Tibial nerve (tissue), 4 donors: ENCODE measurements around the gene KAT6B. TPM values are rescaled to one million over a fixed set of nuclear protein-coding genes. Genes with fewer than 3 reads are reported as not detected.

Experiments used
- DNase-seq, 2 donors: peaks; one replicate each; pipeline ENCODE4 v3.0.0-alpha.2; 2019; ENCODE audit warnings: low spot score in 2 of 2
- H3K27ac ChIP-seq, 4 donors: fragments of 200-600 bp; sonication (generic) in 3 of 4; one replicate each; pipeline ENCODE4 v1.5.1; 2017 to 2019; ENCODE audit warnings: mild to moderate bottlenecking in 1 of 4
- H3K27me3 ChIP-seq, 2 donors: fragments of 200-600 bp; sonication (generic) in 1 of 2; one replicate each; pipeline versions ENCODE4 v1.5.1 to v1.6.0; 2017 to 2019
- H3K36me3 ChIP-seq, 3 donors: fragments of 200-600 bp; sonication (generic); one replicate each; pipeline ENCODE4 v1.5.1; 2018 to 2019
- H3K4me1 ChIP-seq, 4 donors: fragments of 200-600 bp; sonication (generic) in 3 of 4; one replicate each; pipeline ENCODE4 v1.5.1; 2017 to 2019
- H3K4me3 ChIP-seq, 4 donors: fragments of 200-600 bp; sonication (generic) in 3 of 4; one replicate each; pipeline ENCODE4 v1.5.1; 2017 to 2019; ENCODE audit warnings: mild to moderate bottlenecking in 1 of 4, moderate library complexity in 1 of 4
- H3K9me3 ChIP-seq, 4 donors: fragments of 200-600 bp; sonication (generic) in 3 of 4; one replicate each; pipeline ENCODE4 v1.5.1; 2017 to 2019
- CTCF ChIP-seq, 5 experiments: fragments of 200-600 bp in 3 of 5; fragments of 450-650 bp in 2 of 5; sonication (generic) in 3 of 5; IDR thresholded peaks; one replicate each; pipeline ENCODE4 v1.5.1; 2016 to 2019; ENCODE audit warnings: antibody characterized with exemption in 5 of 5, mild to moderate bottlenecking in 3 of 5, moderate library complexity in 2 of 5
- EP300 ChIP-seq, 2 donors: sonication (generic); formaldehyde crosslinking; IDR thresholded peaks; one replicate each; pipeline ENCODE4 v1.6.1; 2017; ENCODE audit warnings: antibody characterized with exemption in 2 of 2, mild to moderate bottlenecking in 1 of 2
- POLR2A ChIP-seq, 2 donors: fragments of 450-650 bp; IDR thresholded peaks; one replicate each; pipeline ENCODE4 v1.6.1; 2017; ENCODE audit warnings: antibody characterized with exemption in 2 of 2, mild to moderate bottlenecking in 2 of 2, moderate library complexity in 2 of 2
- WGBS, 2 donors: methylation state at CpG; one replicate each; pipeline ENCODE4 v1.1.5; 2018; 5-methylcytosine and 5-hydroxymethylcytosine counted together
- total RNA-seq, 4 donors: library from RNA; depleted of rRNA; stranded (reverse); fragments of >200 nt; gene quantifications; one replicate each; pipeline ENCODE4 v1.1.0, GENCODE V29; 2016

KAT6B gene
- total RNA-seq, 4 donors from 2014 or later = 42.3 to 59.7 (median 45.6) TPM

GRCh38 chr10:74992068-74992467 is 165.7 kb downstream of the KAT6B start:
- Histone ChIP-seq H3K27ac (no peak overlapping the region), H3K27me3 (no peaks in the 10 kb centered on the region), H3K36me3 (peaks cover 0 to 40% (median 0%) of the 10 kb centered on the region in 3 donors), H3K4me3 (no peak overlapping the region), H3K4me1 (peaks cover 0 to 24% (median 5%) of the 10 kb centered on the region in 4 donors), H3K9me3 (no peaks in the 10 kb centered on the region)
- no peak for DNase-seq
- 97 to 98% methylated on average over 3 of the region's 3 CpGs for WGBS, 2 donors
- TF ChIP-seq CTCF (IDR thresholded peaks at IDR 0.05) = no peak
- TF ChIP-seq POLR2A (IDR thresholded peaks at IDR 0.05) = no peak
- no peak for TF ChIP-seq EP300 (IDR thresholded peaks at IDR 0.05)

- Histone ChIP-seq H3K9me3 (no peaks in the 10 kb centered on the region), H3K27ac (no peak overlapping the region), H3K36me3 (peaks cover 0 to 50% (median 0%) of the 10 kb centered on the region in 3 donors), H3K4me3 (no peak overlapping the region), H3K27me3 (no peaks in the 10 kb centered on the region), H3K4me1 (peaks cover 0 to 9% (median 1%) of the 10 kb centered on the region in 4 donors)
- 85 to 89% methylated on average over 3 of the region's 3 CpGs for WGBS, 2 donors
- DNase-seq = no peak
- TF ChIP-seq CTCF (IDR thresholded peaks at IDR 0.05) (no peak), EP300 (IDR thresholded peaks at IDR 0.05) (no peak)
Observed at GRCh38 chr10:74993649-74994048, 167.2 kb downstream of the KAT6B start.

GRCh38 chr10:74994854-74995253 is 168.5 kb downstream of the KAT6B start:
- DNase-seq = no peak
- Histone ChIP-seq H3K27ac (no peak overlapping the region), H3K36me3 (peaks cover 0 to 51% (median 0%) of the 10 kb centered on the region in 3 donors), H3K27me3 (no peaks in the 10 kb centered on the region), H3K4me1 (no peaks in the 10 kb centered on the region), H3K4me3 (no peak overlapping the region), H3K9me3 (no peaks in the 10 kb centered on the region)
- TF ChIP-seq CTCF (IDR thresholded peaks at IDR 0.05) (no peak), POLR2A (IDR thresholded peaks at IDR 0.05) (no peak), EP300 (IDR thresholded peaks at IDR 0.05) (no peak)
- WGBS, 2 donors = 96 to 98% methylated on average over 3 of the region's 3 CpGs

GRCh38 chr10:74995806-74996205 is 169.4 kb downstream of the KAT6B start:
- no peaks in the 10 kb centered on the region for H3K27me3 ChIP-seq
- H3K4me1 ChIP-seq = no peaks in the 10 kb centered on the region
- H3K4me3 ChIP-seq = no peak overlapping the region
- H3K36me3 ChIP-seq = peaks cover 0 to 51% (median 0%) of the 10 kb centered on the region in 3 donors
- 91 to 99% methylated on average over 4 of the region's 4 CpGs for WGBS, 2 donors
- DNase-seq = no peak
- no peaks in the 10 kb centered on the region for H3K9me3 ChIP-seq
- no peak overlapping the region for H3K27ac ChIP-seq
- no peak for TF ChIP-seq POLR2A (IDR thresholded peaks at IDR 0.05)
- no peak for TF ChIP-seq CTCF (IDR thresholded peaks at IDR 0.05)
- TF ChIP-seq EP300 (IDR thresholded peaks at IDR 0.05) = no peak

GRCh38 chr10:74997163-74997562 is 170.8 kb downstream of the KAT6B start:
- no peak overlapping the region for H3K27ac ChIP-seq
- no peaks in the 10 kb centered on the region for H3K9me3 ChIP-seq
- H3K36me3 ChIP-seq = peaks cover 0 to 48% (median 0%) of the 10 kb centered on the region in 3 donors
- TF ChIP-seq POLR2A (IDR thresholded peaks at IDR 0.05) = no peak
- TF ChIP-seq CTCF (IDR thresholded peaks at IDR 0.05) = no peak
- no peak for TF ChIP-seq EP300 (IDR thresholded peaks at IDR 0.05)
- H3K27me3 ChIP-seq = no peaks in the 10 kb centered on the region
- whole genome bisulfite sequencing, 2 donors = 73 to 80% methylated on average over 4 of the region's 4 CpGs
- H3K4me3 ChIP-seq = no peak overlapping the region
- no peak for DNase-seq
- no peaks in the 10 kb centered on the region for H3K4me1 ChIP-seq
